HepG2 (cell line): ENCODE data around the gene G6PC3. TPM values are rescaled to one million over a fixed set of nuclear protein-coding genes. Genes with fewer than 3 reads are reported as not detected.

Experiments
- ATAC-seq: fragments of 200-7000 bp; cut with Tn5 transposase; 3 replicates; pipeline ENCODE4 v1.9.1; 2020; ENCODE audit warnings: mild to moderate bottlenecking, moderate library complexity
- BruUV-seq: library from RNA; stranded (reverse); fragments of 400-500 nt; replicated peaks from 2 replicates; lab custom pipeline; 2021; lab: Mats Ljungman, UMichigan
- CTCF ChIA-PET: fragments of 300-600 bp; formaldehyde crosslinking; extraction: SDS; loops from one replicate; lab custom pipeline; 2021; ENCODE audit warnings: low total read pairs, inconsistent platforms, low intra/inter-chr PET ratio; lab: Yijun Ruan, JAX
- POLR2A ChIA-PET: fragments of 350-600 bp; sonication (Branson Sonifier 250); formaldehyde crosslinking; loops from one replicate; lab custom pipeline; 2020; ENCODE audit warnings: antibody characterized with exemption, inconsistent platforms; lab: Yijun Ruan, JAX
- DNase-seq: peaks from one replicate; pipeline ENCODE4 v3.0.0-alpha.2; 2015; ENCODE audit warnings: low spot score
- FAIRE-seq: peaks from 3 replicates; lab custom pipeline; 2011; peaks lifted over from hg19 to GRCh38; lab: Jason Lieb, UNC
- H2AFZ ChIP-seq: one replicate; pipeline ENCODE4 v1.6.1; 2011; ENCODE audit warnings: low read length, inconsistent platforms
- H3K27ac ChIP-seq: fragments of 300-600 bp; 3 replicates; pipeline ENCODE4 v1.8.0; 2011; ENCODE audit warnings: mixed run types, mild to moderate bottlenecking, mixed read lengths, low read length, inconsistent platforms; ENCODE audit not compliant: insufficient read depth; ENCODE audit errors: extremely low read length
- H3K27me3 ChIP-seq, 2 experiments: fragments of 200-600 bp in 1 of 2; 2 replicates in 1 of 2; 3 replicates in 1 of 2; pipeline versions ENCODE4 v1.6.0 to v1.8.0; 2011; ENCODE audit warnings: low read length in 2 of 2, mild to moderate bottlenecking in 2 of 2, moderate library complexity in 2 of 2, inconsistent platforms in 1 of 2; ENCODE audit not compliant: insufficient read depth in 2 of 2, control insufficient read depth in 1 of 2
- H3K36me3 ChIP-seq, 2 experiments: fragments of 200-600 bp in 1 of 2; replicated peaks in 1 of 2; 2 replicates in 1 of 2; 3 replicates in 1 of 2; pipeline versions ENCODE4 v1.5.1 to v1.8.0; 2011; ENCODE audit warnings: low read length in 2 of 2, inconsistent platforms in 1 of 2; ENCODE audit not compliant: insufficient read depth in 2 of 2, control insufficient read depth in 1 of 2
- H3K4me1 ChIP-seq: 2 replicates; pipeline ENCODE4 v1.5.1; 2012; ENCODE audit warnings: low read length, inconsistent platforms; ENCODE audit not compliant: insufficient read depth
- H3K4me2 ChIP-seq: 2 replicates; pipeline ENCODE4 v1.6.0; 2011; ENCODE audit warnings: low read depth, low read length, inconsistent platforms
- H3K4me3 ChIP-seq, 3 experiments: fragments of 200-600 bp in 1 of 3; sonication (generic), shearing (Covaris generic) in 1 of 3; replicated peaks in 1 of 3; 2 replicates each; pipeline ENCODE4 v1.5.1; 2011 to 2016; ENCODE audit warnings: low read length in 3 of 3, inconsistent platforms in 2 of 3, low read depth in 2 of 3, mild to moderate bottlenecking in 2 of 3, control low read depth in 1 of 3, mixed read lengths in 1 of 3; ENCODE audit not compliant: insufficient read depth in 1 of 3
- H3K79me2 ChIP-seq: one replicate; pipeline ENCODE4 v1.6.1; 2011; ENCODE audit warnings: low read length, inconsistent platforms; ENCODE audit not compliant: insufficient read depth
- H3K9ac ChIP-seq: 2 replicates; pipeline ENCODE4 v1.6.0; 2011; ENCODE audit warnings: mild to moderate bottlenecking, low read depth, low read length, inconsistent platforms; ENCODE audit not compliant: insufficient read depth
- H3K9me3 ChIP-seq: 2 replicates; pipeline ENCODE4 v1.5.1; 2012; ENCODE audit warnings: mild to moderate bottlenecking, low read length
- H4K20me1 ChIP-seq: 2 replicates; pipeline ENCODE4 v1.6.0; 2011; ENCODE audit warnings: inconsistent platforms, mild to moderate bottlenecking, low read length, moderate library complexity; ENCODE audit not compliant: insufficient read depth
- ATF1 ChIP-seq: IDR thresholded peaks from 2 replicates; pipeline ENCODE4 v1.6.1; 2016; ENCODE audit warnings: mild to moderate bottlenecking, control low read depth
- MAX ChIP-seq: IDR thresholded peaks from 2 replicates; pipeline ENCODE4 v1.6.1; 2012; ENCODE audit warnings: inconsistent platforms
- MYNN ChIP-seq: sonication (generic); formaldehyde crosslinking; IDR thresholded peaks from 2 replicates; pipeline ENCODE4 v1.4.0; 2020; ENCODE audit warnings: mild to moderate bottlenecking, low read depth, missing genetic modification reagents
- MZF1 ChIP-seq: sonication (generic); formaldehyde crosslinking; IDR thresholded peaks from 2 replicates; pipeline ENCODE4 v1.8.1; 2023; ENCODE audit warnings: mild to moderate bottlenecking, missing genetic modification reagents, borderline replicate concordance
- NFE2 ChIP-seq: sonication (generic); formaldehyde crosslinking; IDR thresholded peaks from 2 replicates; pipeline ENCODE4 v1.4.0; 2020; ENCODE audit warnings: missing genetic modification reagents
- PAF1 ChIP-seq: IDR thresholded peaks from 2 replicates; pipeline ENCODE4 v1.6.1; 2016; ENCODE audit warnings: missing genetic modification reagents, missing compliant biosample characterization
- PREB ChIP-seq: sonication (generic); formaldehyde crosslinking; IDR thresholded peaks from 2 replicates; pipeline ENCODE4 v1.4.0; 2020; ENCODE audit warnings: missing genetic modification reagents
- REPIN1 ChIP-seq: sonication (generic); formaldehyde crosslinking; IDR thresholded peaks from 2 replicates; pipeline ENCODE4 v1.8.0; 2022; ENCODE audit warnings: missing genetic modification reagents, low read depth, mild to moderate bottlenecking, borderline replicate concordance
- TP53 ChIP-seq: sonication (generic); formaldehyde crosslinking; conservative IDR thresholded peaks from 2 replicates; pipeline ENCODE4 v1.4.0; 2020; ENCODE audit warnings: missing genetic modification reagents
- ZKSCAN1 ChIP-seq: fragments of 150-350 bp; IDR thresholded peaks from 2 replicates; pipeline ENCODE4 v1.6.1; 2014; ENCODE audit warnings: low read length
- ZNF367 ChIP-seq: sonication (generic); formaldehyde crosslinking; IDR thresholded peaks from 2 replicates; pipeline ENCODE4 v1.4.0; 2020; ENCODE audit warnings: missing genetic modification reagents, borderline replicate concordance
- ZNF383 ChIP-seq: sonication (generic); formaldehyde crosslinking; IDR thresholded peaks from 2 replicates; pipeline ENCODE4 v1.4.0; 2020; ENCODE audit warnings: missing genetic modification reagents, mild to moderate bottlenecking, borderline replicate concordance
- ZNF556 ChIP-seq: sonication (generic); formaldehyde crosslinking; IDR thresholded peaks from 2 replicates; pipeline ENCODE4 v1.4.0; 2020; ENCODE audit warnings: mild to moderate bottlenecking, missing genetic modification reagents, borderline replicate concordance
- ZNF672 ChIP-seq: sonication (generic); formaldehyde crosslinking; IDR thresholded peaks from 2 replicates; pipeline ENCODE4 v1.8.1; 2022; ENCODE audit warnings: missing genetic modification reagents
- ZNF850 ChIP-seq: sonication (generic); formaldehyde crosslinking; conservative IDR thresholded peaks from 2 replicates; pipeline ENCODE4 v1.9.0; 2021; ENCODE audit warnings: mild to moderate bottlenecking, missing genetic modification reagents
- WGBS: methylation state at CpG from one replicate; pipeline ENCODE4 v1.1.6; 2017; ENCODE audit warnings: low lambda C conversion rate; 5-methylcytosine and 5-hydroxymethylcytosine counted together
- in situ Hi-C: cut with HindIII; loops from 2 replicates; pipeline ENCODE4 v1.10.0; 2017; ENCODE audit warnings: low pct_unique_long_range_greater_than_20kb; ENCODE audit not compliant: extremely low pct_ligation_motif_present
- intact Hi-C: fragments of 100-400 bp; cut with micrococcal nuclease; formaldehyde crosslinking; loops from one replicate; pipeline ENCODE4 v1.10.0; 2022; ENCODE audit not compliant: unreplicated experiment
- polyA plus RNA-seq, 8 experiments: library from polyadenylated mRNA; depleted of rRNA in 3 of 8; stranded (reverse) in 7 of 8; unstranded in 1 of 8; fragments of >200 nt; fragmentation: Illumina TruSeq in 4 of 8; extraction: Trizol in 4 of 8; gene quantifications; 2 replicates each; pipeline versions ENCODE4 v1.2.1 to v1.2.3, GENCODE V29; 2011 to 2016; ENCODE audit warnings: low read depth in 4 of 8, missing spikeins in 1 of 8, mixed read lengths in 1 of 8; ENCODE audit not compliant: insufficient read depth in 1 of 8
- total RNA-seq, 5 experiments: library from RNA; depleted of rRNA; stranded (reverse); fragments of >200 nt; fragmentation: Illumina TruSeq; extraction: Trizol; gene quantifications; 2 replicates each; pipeline ENCODE4 v1.2.3, GENCODE V29; 2016; ENCODE audit warnings: low read depth in 1 of 5
- TF ChIP-seq, protein P1 (sequence below): sonication (generic); formaldehyde crosslinking; IDR thresholded peaks from 2 replicates; pipeline ENCODE4 v1.4.0; 2020; ENCODE audit warnings: missing genetic modification reagents

The G6PC3 gene
- total and polyA plus RNA-seq, 2 of the 13 experiments (the other 11 are each of a cell fraction or from before 2014, with no cell fraction given) = 38.5 to 75.8 TPM

GRCh38 chr17:44061446-44061845 is 9.1 kb upstream of the G6PC3 start (continued):
- TF ChIP-seq TP53 (CRISPR knock-in tag) (no peak), ZNF367 (no peak), ATF1 (CRISPR knock-in tag) (no peak), ZNF556 (CRISPR knock-in tag) (no peak), MZF1 (CRISPR knock-in tag) (no peak), PREB (CRISPR knock-in tag) (no peak), ZNF383 (no peak), ZKSCAN1 (no peak), REPIN1 (CRISPR knock-in tag) (no peak), PAF1 (CRISPR knock-in tag) (no peak), MYNN (no peak)

- no peak for DNase-seq
- no peak overlapping the region for H3K9ac ChIP-seq
- H3K36me3 ChIP-seq = peaks cover 12 to 55% of the 10 kb centered on the region in 2 experiments
- H4K20me1 ChIP-seq = peaks cover 10% of the 10 kb centered on the region
- no peak for FAIRE-seq
- H3K27me3 ChIP-seq = peaks cover 0 to 3% of the 10 kb centered on the region in 2 experiments; a peak in 1 of 5 replicates
- H3K4me1 ChIP-seq = peaks cover 72% of the 10 kb centered on the region
- ChIA-PET CTCF (no interaction called here), POLR2A (interaction anchor here (0.9 kb wide), 1 partner anchor 31 kb away, joined by 3 read pairs; no protein-coding TSS in a partner anchor)
- no TSS peak for BruUV-seq
- H2AFZ ChIP-seq = no peak overlapping the region
- peaks cover 71% of the 10 kb centered on the region for H3K79me2 ChIP-seq
- ATAC-seq = no peak
- H3K4me3 ChIP-seq = no peak overlapping the region
- intact Hi-C loops = no loop called here
- no peak overlapping the region for H3K4me2 ChIP-seq
- 96% methylated on average over 15 of the region's 15 CpGs for WGBS
- no peak overlapping the region for H3K27ac ChIP-seq
- in situ Hi-C loops = no loop called here
- H3K9me3 ChIP-seq = no peaks in the 10 kb centered on the region
- TF ChIP-seq ZNF850 (CRISPR knock-in tag) (no peak), MAX (no peak), ZNF556 (CRISPR knock-in tag) (no peak), REPIN1 (CRISPR knock-in tag) (no peak), NFE2 (CRISPR knock-in tag) (no peak), ZNF672 (no peak)
- TF ChIP-seq, protein P1, sequence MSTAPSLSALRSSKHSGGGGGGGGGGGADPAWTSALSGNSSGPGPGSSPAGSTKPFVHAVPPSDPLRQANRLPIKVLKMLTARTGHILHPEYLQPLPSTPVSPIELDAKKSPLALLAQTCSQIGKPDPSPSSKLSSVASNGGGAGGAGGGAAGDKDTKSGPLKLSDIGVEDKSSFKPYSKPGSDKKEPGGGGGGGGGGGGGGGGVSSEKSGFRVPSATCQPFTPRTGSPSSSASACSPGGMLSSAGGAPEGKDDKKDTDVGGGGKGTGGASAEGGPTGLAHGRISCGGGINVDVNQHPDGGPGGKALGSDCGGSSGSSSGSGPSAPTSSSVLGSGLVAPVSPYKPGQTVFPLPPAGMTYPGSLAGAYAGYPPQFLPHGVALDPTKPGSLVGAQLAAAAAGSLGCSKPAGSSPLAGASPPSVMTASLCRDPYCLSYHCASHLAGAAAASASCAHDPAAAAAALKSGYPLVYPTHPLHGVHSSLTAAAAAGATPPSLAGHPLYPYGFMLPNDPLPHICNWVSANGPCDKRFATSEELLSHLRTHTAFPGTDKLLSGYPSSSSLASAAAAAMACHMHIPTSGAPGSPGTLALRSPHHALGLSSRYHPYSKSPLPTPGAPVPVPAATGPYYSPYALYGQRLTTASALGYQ (CRISPR knock-in tag) = no peak
Observed at GRCh38 chr17:44062871-44063270, 7.7 kb upstream of the G6PC3 start.
